Measurements from ENCODE around the gene SPATS2. TPM values are rescaled to one million over a fixed set of nuclear protein-coding genes. Genes with fewer than 3 reads are reported as not detected.
A peak's percentile ranks its signal among the peaks of the same experiment; 100 is the strongest.

SPATS2 gene
- polyA plus RNA-seq, 1 experiment, result 100 TPM

DNA sequence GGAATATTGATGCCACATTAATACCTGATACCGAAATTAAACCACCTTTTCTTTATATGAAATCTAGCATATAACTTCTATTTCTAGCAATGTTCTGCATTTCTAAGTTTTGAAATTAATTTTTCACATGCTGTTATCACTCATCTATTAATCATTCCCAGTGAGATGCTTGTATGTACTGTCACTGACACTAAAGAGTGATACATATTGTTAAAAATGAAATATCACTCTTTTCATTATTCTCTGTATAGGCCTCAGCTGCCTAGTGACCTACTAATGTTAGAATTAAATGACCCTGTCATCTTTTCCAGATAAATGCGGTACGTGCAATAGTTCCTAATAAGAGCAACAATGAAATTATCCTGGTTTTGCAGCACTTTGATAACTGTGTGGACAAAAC lies 121.9 kb downstream of the SPATS2 start:
- no peaks in the 10 kb centered on the region for H3K27me3 ChIP-seq (ENCODE audit: control insufficient read depth, insufficient read depth, low read length)
- DNase-seq (ENCODE audit: low read depth, low spot score), result no peak
- ChIA-PET CTCF (interaction anchor here (0.6 to 1.4 kb wide), 2 partner anchors 48 to 130 kb away, joined by 3 to 5 read pairs; no protein-coding TSS in a partner anchor), POLR2A (no interaction called here)
- no peak overlapping the region for H3K27ac ChIP-seq (ENCODE audit: low read depth, low read length)
- H3K9me3 ChIP-seq (ENCODE audit: control insufficient read depth, insufficient read depth, low read length), result no peaks in the 10 kb centered on the region
- TF ChIP-seq, protein P1, sequence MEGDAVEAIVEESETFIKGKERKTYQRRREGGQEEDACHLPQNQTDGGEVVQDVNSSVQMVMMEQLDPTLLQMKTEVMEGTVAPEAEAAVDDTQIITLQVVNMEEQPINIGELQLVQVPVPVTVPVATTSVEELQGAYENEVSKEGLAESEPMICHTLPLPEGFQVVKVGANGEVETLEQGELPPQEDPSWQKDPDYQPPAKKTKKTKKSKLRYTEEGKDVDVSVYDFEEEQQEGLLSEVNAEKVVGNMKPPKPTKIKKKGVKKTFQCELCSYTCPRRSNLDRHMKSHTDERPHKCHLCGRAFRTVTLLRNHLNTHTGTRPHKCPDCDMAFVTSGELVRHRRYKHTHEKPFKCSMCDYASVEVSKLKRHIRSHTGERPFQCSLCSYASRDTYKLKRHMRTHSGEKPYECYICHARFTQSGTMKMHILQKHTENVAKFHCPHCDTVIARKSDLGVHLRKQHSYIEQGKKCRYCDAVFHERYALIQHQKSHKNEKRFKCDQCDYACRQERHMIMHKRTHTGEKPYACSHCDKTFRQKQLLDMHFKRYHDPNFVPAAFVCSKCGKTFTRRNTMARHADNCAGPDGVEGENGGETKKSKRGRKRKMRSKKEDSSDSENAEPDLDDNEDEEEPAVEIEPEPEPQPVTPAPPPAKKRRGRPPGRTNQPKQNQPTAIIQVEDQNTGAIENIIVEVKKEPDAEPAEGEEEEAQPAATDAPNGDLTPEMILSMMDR (IDR thresholded peaks at IDR 0.05; ENCODE audit: low read depth, low read length), result no peak
- H3K4me3 ChIP-seq (ENCODE audit: low read depth, low read length), result no peak overlapping the region

DNA sequence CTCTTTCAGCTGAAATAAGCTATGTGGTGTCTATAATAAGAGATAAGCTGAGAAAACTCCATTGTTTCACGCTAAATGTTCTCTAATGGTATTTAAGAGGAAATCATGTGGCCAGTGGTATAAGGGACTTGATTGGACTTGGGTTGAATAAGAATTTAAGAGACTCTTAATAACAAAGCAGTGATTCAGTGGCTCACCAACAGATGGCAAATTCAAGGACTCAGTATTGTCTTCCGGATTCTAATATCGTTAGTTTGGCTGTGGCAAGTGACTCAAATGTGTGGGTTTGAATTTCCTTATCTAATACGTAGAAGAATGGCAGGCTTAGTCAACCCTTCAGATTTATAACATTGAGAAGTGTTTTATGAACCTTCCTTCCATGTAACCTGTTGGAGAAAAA lies 122.5 kb downstream of the SPATS2 start:
- H3K4me3 ChIP-seq (ENCODE audit: low read depth, low read length), result no peak overlapping the region
- no peak overlapping the region for H3K27ac ChIP-seq (ENCODE audit: low read depth, low read length)
- TF ChIP-seq, protein P1 (IDR thresholded peaks at IDR 0.05; ENCODE audit: low read depth, low read length), result peak; percentile 38
- CTCF ChIA-PET, result interaction anchor here (0.6 to 1.4 kb wide), 5 partner anchors 24 to 131 kb away, joined by 3 to 5 read pairs (median 3); no protein-coding TSS in a partner anchor
- no peaks in the 10 kb centered on the region for H3K27me3 ChIP-seq (ENCODE audit: control insufficient read depth, insufficient read depth, low read length)
- no peaks in the 10 kb centered on the region for H3K9me3 ChIP-seq (ENCODE audit: control insufficient read depth, insufficient read depth, low read length)
- DNase-seq (ENCODE audit: low read depth, low spot score), result peak; percentile 67
- POLR2A ChIA-PET, result no interaction called here

DNA sequence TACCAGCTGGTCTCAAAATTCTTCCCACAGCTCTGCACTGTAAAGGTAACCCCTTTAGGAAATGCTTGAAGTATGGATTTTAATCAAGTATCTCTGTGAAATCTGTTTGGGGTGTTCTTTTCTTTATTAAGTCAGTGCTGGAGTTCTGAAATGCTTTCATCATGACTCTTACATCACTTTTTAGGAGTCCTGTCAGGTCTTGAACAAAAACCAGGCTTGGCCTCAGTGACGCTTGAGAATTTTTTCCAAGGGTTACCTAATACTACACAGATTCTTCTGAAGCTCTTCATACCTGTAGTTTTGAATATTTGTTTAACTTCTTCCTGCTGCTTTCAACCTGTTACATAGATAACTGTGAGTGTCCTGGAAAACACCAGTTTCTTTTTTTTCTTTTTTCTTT lies 124.6 kb downstream of the SPATS2 start:
- no peak for DNase-seq (ENCODE audit: low read depth, low spot score)
- Histone ChIP-seq H3K27ac (ENCODE audit: low read depth, low read length) (no peak overlapping the region), H3K27me3 (ENCODE audit: control insufficient read depth, insufficient read depth, low read length) (no peaks in the 10 kb centered on the region), H3K9me3 (ENCODE audit: control insufficient read depth, insufficient read depth, low read length) (no peaks in the 10 kb centered on the region), H3K4me3 (ENCODE audit: low read depth, low read length) (no peak overlapping the region)
- TF ChIP-seq, protein P1 (IDR thresholded peaks at IDR 0.05; ENCODE audit: low read depth, low read length), result no peak
- ChIA-PET CTCF (interaction anchor here (1.0 kb wide), 1 partner anchor 134 kb away, joined by 3 read pairs; no protein-coding TSS in a partner anchor), POLR2A (no interaction called here)

DNA sequence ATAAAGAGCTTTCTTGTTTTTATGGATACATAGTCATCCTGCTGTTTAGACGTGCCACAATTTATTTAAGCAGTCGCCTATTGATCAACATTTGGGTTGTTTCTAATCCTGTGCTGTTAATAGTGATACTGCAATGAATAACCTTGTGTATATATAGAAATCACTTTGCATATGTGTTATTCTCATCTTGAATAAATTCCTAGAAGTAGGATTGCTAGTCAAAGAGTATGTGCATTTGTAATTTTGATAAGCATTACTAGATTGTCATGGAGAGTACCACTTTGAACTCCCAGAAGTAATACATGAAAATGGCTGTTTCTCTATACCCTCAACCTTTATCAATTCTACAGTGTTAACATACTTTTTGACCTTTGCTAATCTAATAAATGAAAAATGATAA lies 126.6 kb downstream of the SPATS2 start:
- TF ChIP-seq, protein P1 (IDR thresholded peaks at IDR 0.05; ENCODE audit: low read depth, low read length), result no peak
- POLR2A ChIA-PET, result no interaction called here
- Histone ChIP-seq H3K27ac (ENCODE audit: low read depth, low read length) (no peak overlapping the region), H3K27me3 (ENCODE audit: control insufficient read depth, insufficient read depth, low read length) (no peaks in the 10 kb centered on the region), H3K9me3 (ENCODE audit: control insufficient read depth, insufficient read depth, low read length) (no peaks in the 10 kb centered on the region), H3K4me3 (ENCODE audit: low read depth, low read length) (no peak overlapping the region)
- CTCF ChIA-PET, result interaction anchor here (1.0 kb wide), 1 partner anchor 10 kb away, joined by 3 read pairs; no protein-coding TSS in a partner anchor
- DNase-seq (ENCODE audit: low read depth, low spot score), result no peak

DNA sequence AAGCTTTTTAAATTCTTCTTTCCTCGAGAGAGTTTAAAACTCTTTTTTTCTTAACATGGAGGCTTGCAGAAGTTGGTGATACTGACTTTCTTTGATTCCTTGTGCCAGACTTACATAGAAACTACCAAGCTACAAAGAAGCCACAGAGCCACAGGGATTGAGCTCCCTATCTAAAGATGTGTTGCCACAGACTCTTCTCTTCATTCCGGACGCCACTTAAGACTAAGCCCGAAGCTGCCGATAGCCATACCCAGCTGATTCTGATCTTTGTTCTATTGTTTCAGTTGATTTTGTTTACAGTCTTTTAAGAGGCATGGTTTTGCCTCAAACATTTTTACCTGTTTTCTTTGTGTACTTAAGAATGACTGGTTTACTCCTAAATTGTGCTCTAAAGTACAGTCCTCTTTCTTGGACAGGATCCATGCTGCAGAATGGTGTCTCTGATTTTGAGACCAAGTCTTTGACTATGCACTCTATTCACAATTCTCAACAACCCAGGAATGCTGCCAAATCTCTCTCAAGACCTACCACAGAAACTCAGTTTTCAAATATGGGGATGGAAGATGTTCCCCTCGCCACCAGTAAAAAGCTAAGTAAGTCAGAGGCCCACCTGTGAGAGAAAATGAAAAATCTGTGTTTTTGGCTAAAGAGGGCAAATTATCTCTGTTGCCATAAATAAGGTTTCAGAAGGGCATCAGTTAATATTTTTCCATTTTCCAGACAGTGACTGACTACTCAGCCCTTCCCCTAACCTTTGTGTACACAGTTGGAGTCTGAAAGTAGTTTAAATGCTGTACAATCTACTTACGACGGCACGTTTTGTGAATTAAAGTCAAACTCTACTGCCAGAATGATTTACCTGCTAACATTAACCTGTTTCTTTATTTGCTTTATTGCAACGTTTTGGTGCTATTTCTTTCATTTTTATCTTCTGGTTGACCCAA lies 129.4 kb downstream of the SPATS2 start:
- TF ChIP-seq, protein P1 (IDR thresholded peaks at IDR 0.05; ENCODE audit: low read depth, low read length), result no peak
- no peak overlapping the region for H3K4me3 ChIP-seq (ENCODE audit: low read depth, low read length)
- H3K9me3 ChIP-seq (ENCODE audit: control insufficient read depth, insufficient read depth, low read length), result no peaks in the 10 kb centered on the region
- no peak overlapping the region for H3K27ac ChIP-seq (ENCODE audit: low read depth, low read length)
- DNase-seq (ENCODE audit: low read depth, low spot score), result no peak
- CTCF ChIA-PET, result interaction anchor here (1.0 to 2.9 kb wide), 3 partner anchors 17 to 149 kb away, joined by 3 to 11 read pairs (median 10); no protein-coding TSS in a partner anchor
- POLR2A ChIA-PET, result no interaction called here
- no peaks in the 10 kb centered on the region for H3K27me3 ChIP-seq (ENCODE audit: control insufficient read depth, insufficient read depth, low read length)
